Lower leg skin (tissue), 3 donors: ENCODE measurements around the gene ADORA1.

Experiments
- POLR2A ChIP-seq, 2 donors: fragments of 450-650 bp; IDR thresholded peaks; one replicate each; pipeline ENCODE4 v1.6.1; 2016 to 2017; ENCODE audit warnings: antibody characterized with exemption in 2 of 2, mild to moderate bottlenecking in 1 of 2, moderate library complexity in 1 of 2
- TF ChIP-seq, protein P1 (sequence below), 3 donors: fragments of 450-650 bp; IDR thresholded peaks; one replicate each; pipeline ENCODE4 v1.5.1; 2016; ENCODE audit warnings: antibody characterized with exemption in 3 of 3, mild to moderate bottlenecking in 3 of 3, moderate library complexity in 2 of 3

DNA sequence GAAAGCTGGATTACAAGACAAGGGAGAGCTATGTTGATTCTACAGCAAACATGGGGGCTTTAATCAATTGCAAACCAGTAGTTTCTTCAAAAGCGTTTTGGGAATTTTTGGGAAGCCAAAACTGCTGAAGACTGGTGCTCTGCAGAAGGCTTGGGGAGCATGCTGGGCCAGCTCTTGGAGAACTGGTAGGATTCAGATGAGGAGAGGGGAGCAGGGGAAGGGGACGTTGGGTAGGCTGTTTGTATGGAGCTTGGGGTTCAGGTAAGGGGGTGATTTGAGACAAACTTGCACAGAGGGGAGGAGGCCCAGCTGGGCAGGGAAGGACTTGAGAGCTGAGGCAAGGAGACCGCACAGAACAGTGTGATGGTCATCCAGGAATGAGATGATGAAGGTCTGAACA lies 39.1 kb upstream of the ADORA1 start:
- TF ChIP-seq, protein P1, sequence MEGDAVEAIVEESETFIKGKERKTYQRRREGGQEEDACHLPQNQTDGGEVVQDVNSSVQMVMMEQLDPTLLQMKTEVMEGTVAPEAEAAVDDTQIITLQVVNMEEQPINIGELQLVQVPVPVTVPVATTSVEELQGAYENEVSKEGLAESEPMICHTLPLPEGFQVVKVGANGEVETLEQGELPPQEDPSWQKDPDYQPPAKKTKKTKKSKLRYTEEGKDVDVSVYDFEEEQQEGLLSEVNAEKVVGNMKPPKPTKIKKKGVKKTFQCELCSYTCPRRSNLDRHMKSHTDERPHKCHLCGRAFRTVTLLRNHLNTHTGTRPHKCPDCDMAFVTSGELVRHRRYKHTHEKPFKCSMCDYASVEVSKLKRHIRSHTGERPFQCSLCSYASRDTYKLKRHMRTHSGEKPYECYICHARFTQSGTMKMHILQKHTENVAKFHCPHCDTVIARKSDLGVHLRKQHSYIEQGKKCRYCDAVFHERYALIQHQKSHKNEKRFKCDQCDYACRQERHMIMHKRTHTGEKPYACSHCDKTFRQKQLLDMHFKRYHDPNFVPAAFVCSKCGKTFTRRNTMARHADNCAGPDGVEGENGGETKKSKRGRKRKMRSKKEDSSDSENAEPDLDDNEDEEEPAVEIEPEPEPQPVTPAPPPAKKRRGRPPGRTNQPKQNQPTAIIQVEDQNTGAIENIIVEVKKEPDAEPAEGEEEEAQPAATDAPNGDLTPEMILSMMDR (IDR thresholded peaks at IDR 0.05), result no peak
- no peak for TF ChIP-seq POLR2A (IDR thresholded peaks at IDR 0.05)
